ENCODE results near the gene GRK5.
A peak's percentile ranks its signal among the peaks of the same experiment; 100 is the strongest.

GRK5 gene

DNA sequence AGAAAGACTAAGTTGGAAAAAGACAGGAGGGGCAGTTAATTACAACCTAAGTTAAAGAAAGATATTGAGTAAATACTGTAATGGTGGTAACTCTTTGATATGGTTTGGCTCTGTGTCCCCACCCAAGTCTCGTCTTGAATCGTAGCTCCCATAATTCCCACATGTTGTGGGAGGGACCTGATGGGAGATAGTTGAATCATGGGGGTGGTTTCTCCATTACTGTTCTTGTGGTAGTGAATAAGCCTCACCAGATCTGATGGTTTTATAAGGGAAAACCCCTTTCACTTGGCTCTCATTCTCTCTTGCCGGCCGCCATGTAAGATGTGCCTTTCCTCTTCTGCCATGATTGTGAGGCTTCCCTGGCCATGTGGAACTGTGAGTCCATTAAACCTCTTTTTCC, 143.8 kb downstream of the GRK5 start:
- no peak overlapping the region for H3K4me3 ChIP-seq (ENCODE audit: low read depth, low read length)
- DNase-seq (ENCODE audit: low read depth), result no peak
- TF ChIP-seq MYC (IDR thresholded peaks at IDR 0.05; ENCODE audit: low read depth, low read length) (no peak), CTCF (IDR thresholded peaks at IDR 0.05; ENCODE audit: low read depth, low read length) (no peak), POLR2A (IDR thresholded peaks at IDR 0.05; ENCODE audit: extremely low read depth, insufficient read length) (no peak)
- TF ChIP-seq, protein P1, sequence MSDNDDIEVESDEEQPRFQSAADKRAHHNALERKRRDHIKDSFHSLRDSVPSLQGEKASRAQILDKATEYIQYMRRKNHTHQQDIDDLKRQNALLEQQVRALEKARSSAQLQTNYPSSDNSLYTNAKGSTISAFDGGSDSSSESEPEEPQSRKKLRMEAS (IDR thresholded peaks at IDR 0.05; ENCODE audit: low read depth, low read length), result no peak

DNA sequence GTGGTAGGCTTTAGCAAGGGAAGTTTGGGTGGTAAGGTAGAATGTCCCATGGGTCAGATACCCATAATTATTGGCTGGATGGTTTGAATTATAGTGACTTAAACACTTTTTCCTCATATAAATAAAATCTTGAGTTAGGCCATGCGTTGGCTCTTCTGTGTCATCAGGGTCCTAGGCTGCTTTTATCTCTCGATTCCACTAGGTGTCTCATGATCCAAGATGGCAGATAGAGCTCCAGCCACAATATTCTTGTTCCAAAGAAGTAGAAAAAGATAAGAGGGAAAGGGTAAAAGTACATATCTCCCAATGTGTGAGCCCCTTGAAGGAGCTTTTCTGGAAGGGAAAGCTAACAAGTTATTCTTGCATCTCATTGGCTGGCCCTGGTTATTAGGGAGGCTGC, 144.7 kb downstream of the GRK5 start:
- peak; percentile 26 for DNase-seq (ENCODE audit: low read depth)
- no peak overlapping the region for H3K4me3 ChIP-seq (ENCODE audit: low read depth, low read length)
- peak; percentile 20 for TF ChIP-seq CTCF (IDR thresholded peaks at IDR 0.05; ENCODE audit: low read depth, low read length)
- TF ChIP-seq POLR2A (IDR thresholded peaks at IDR 0.05; ENCODE audit: extremely low read depth, insufficient read length), result no peak
- TF ChIP-seq MYC (IDR thresholded peaks at IDR 0.05; ENCODE audit: low read depth, low read length), result no peak

DNA sequence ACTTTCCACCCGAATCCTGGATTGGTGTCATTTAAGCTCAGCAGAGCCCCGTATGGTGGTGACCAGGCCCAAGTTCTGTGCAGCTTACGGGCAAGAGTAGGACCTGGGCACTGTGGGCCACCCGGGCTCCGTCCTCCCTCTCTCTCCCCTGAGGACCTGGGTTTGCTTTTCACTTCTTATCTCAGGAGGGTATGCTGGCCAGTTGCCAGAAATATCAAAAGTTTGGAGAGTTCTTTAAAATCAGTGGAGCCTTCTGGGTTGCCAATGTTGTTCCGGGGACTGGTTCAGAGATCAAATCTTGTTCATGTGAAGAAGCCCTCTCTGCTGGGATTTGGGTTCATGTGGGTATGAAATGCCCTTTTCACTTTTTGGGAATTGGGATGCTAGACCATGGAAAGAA, 145.4 kb downstream of the GRK5 start:
- DNase-seq (ENCODE audit: low read depth), result no peak
- TF ChIP-seq, protein P1 (IDR thresholded peaks at IDR 0.05; ENCODE audit: low read depth, low read length), result no peak
- TF ChIP-seq CTCF (IDR thresholded peaks at IDR 0.05; ENCODE audit: low read depth, low read length) (no peak), MYC (IDR thresholded peaks at IDR 0.05; ENCODE audit: low read depth, low read length) (no peak), POLR2A (IDR thresholded peaks at IDR 0.05; ENCODE audit: extremely low read depth, insufficient read length) (no peak)
- H3K4me3 ChIP-seq (ENCODE audit: low read depth, low read length), result no peak overlapping the region

DNA sequence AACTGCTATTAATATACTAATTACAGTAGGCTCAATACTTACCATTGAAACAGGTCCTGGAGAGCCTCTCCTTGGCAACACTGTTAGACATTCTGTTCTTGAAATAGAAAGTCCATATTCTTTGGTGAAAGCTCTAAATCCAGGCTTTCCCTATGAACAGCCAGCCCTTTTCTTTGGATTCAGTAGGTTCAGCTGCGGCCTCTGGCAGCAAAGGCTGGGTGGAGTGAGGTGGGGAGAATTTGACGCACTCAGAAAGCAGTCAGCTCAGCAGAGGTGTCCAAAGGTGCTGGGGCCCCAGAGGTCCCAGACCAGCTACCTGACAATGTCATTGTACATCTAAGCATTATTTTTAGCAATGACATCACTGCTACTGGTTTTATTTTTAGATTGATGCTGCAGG, 146.1 kb downstream of the GRK5 start:
- no peak for TF ChIP-seq CTCF (IDR thresholded peaks at IDR 0.05; ENCODE audit: low read depth, low read length)
- no peak for TF ChIP-seq MYC (IDR thresholded peaks at IDR 0.05; ENCODE audit: low read depth, low read length)
- TF ChIP-seq, protein P1 (IDR thresholded peaks at IDR 0.05; ENCODE audit: low read depth, low read length), result no peak
- TF ChIP-seq POLR2A (IDR thresholded peaks at IDR 0.05; ENCODE audit: extremely low read depth, insufficient read length), result no peak
- H3K4me3 ChIP-seq (ENCODE audit: low read depth, low read length), result no peak overlapping the region
- no peak for DNase-seq (ENCODE audit: low read depth)

DNA sequence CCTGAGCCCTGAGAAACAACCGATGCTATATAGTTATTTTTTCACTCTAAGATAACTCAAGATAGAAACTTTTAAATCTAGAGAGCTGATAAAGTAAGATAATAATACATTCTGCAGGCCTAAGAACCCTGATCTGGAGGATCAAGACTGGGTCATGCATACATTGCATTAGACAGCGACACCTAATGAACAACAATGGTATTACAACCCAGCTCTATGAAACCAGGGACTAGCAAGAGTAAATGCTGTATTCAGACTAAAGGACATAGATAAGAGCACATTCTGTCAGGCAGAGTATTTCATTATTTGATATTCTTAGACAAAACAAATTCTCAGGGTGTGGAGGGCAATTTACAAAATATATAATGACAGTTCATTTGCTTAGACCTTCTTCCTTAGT, 148.6 kb downstream of the GRK5 start:
- H3K4me3 ChIP-seq (ENCODE audit: low read depth, low read length), result no peak overlapping the region
- no peak for TF ChIP-seq MYC (IDR thresholded peaks at IDR 0.05; ENCODE audit: low read depth, low read length)
- TF ChIP-seq CTCF (IDR thresholded peaks at IDR 0.05; ENCODE audit: low read depth, low read length), result peak; percentile 41
- TF ChIP-seq, protein P1 (IDR thresholded peaks at IDR 0.05; ENCODE audit: low read depth, low read length), result no peak
- no peak for TF ChIP-seq POLR2A (IDR thresholded peaks at IDR 0.05; ENCODE audit: extremely low read depth, insufficient read length)
- peak; percentile 49 for DNase-seq (ENCODE audit: low read depth)
